Measurements from ENCODE around the gene SFI1. TPM values are rescaled to one million over a fixed set of nuclear protein-coding genes. Genes with fewer than 3 reads are reported as not detected.
A peak's percentile ranks its signal among the peaks of the same experiment; 100 is the strongest.
"Not testable (repeated sequence)": the region's sequence is repeated elsewhere in the genome, so short reads cannot be mapped to it uniquely, and the experiment has no call there.

The SFI1 gene
- total RNA-seq, 4 donors from 2014 or later: 9.4 to 21.1 (median 15.4) TPM

- Histone ChIP-seq H3K27ac (replicated peaks in 1 of 4) (no peak overlapping the region), H3K36me3 (peaks cover 0 to 10% (median 6%) of the 10 kb centered on the region in 4 donors), H3K4me3 (no peak overlapping the region), H3K4me1 (no peaks in the 10 kb centered on the region), H3K9me3 (no peaks in the 10 kb centered on the region), H3K27me3 (no peaks in the 10 kb centered on the region)
- no peak for DNase-seq (ENCODE audit: extremely low spot score)
- WGBS: 94% methylated on average over 5 of the region's 5 CpGs
- intact Hi-C loops (cut with DNase I): no loop called here
- TF ChIP-seq CTCF (IDR thresholded peaks at IDR 0.05): no peak
- no peak for TF ChIP-seq POLR2A (IDR thresholded peaks at IDR 0.05; ENCODE audit: low read depth)
- TF ChIP-seq POLR2AphosphoS5 (IDR thresholded peaks at IDR 0.05): no peak
- TF ChIP-seq EP300 (IDR thresholded peaks at IDR 0.05): no peak
Measured at GRCh38 chr22:31540966-31541365, 44.6 kb downstream of the SFI1 start.

- Histone ChIP-seq H3K4me3 (no peak overlapping the region), H3K36me3 (peaks cover 0 to 26% (median 9%) of the 10 kb centered on the region in 4 donors), H3K27me3 (no peaks in the 10 kb centered on the region), H3K9me3 (no peaks in the 10 kb centered on the region), H3K27ac (replicated peaks in 1 of 4) (no peak overlapping the region), H3K4me1 (no peaks in the 10 kb centered on the region)
- no peak for DNase-seq (ENCODE audit: extremely low spot score)
- intact Hi-C loops (cut with DNase I): no loop called here
- WGBS: 91% methylated on average over 15 of the region's 15 CpGs
- TF ChIP-seq EP300 (IDR thresholded peaks at IDR 0.05) (no peak), POLR2A (IDR thresholded peaks at IDR 0.05; ENCODE audit: low read depth) (no peak), POLR2AphosphoS5 (IDR thresholded peaks at IDR 0.05) (no peak), CTCF (IDR thresholded peaks at IDR 0.05) (no peak)
Measured at GRCh38 chr22:31544481-31545480, 48.4 kb downstream of the SFI1 start.

- H3K36me3 ChIP-seq: peaks cover 0 to 54% (median 25%) of the 10 kb centered on the region in 4 donors
- no peaks in the 10 kb centered on the region for H3K27me3 ChIP-seq
- no peaks in the 10 kb centered on the region for H3K9me3 ChIP-seq
- DNase-seq (ENCODE audit: extremely low spot score): no peak
- no peak overlapping the region for H3K4me3 ChIP-seq
- 59% methylated on average over 4 of the region's 4 CpGs for WGBS
- TF ChIP-seq EP300 (IDR thresholded peaks at IDR 0.05) (no peak), POLR2AphosphoS5 (IDR thresholded peaks at IDR 0.05) (no peak), CTCF (IDR thresholded peaks at IDR 0.05) (no peak), POLR2A (IDR thresholded peaks at IDR 0.05; ENCODE audit: low read depth) (no peak)
- intact Hi-C loops (cut with DNase I): no loop called here
- no peaks in the 10 kb centered on the region for H3K4me1 ChIP-seq
- H3K27ac ChIP-seq (replicated peaks in 1 of 4): no peak overlapping the region
Measured at GRCh38 chr22:31550871-31551370, 54.6 kb downstream of the SFI1 start.

GRCh38 chr22:31556627-31557203 is 60.4 kb downstream of the SFI1 start:
- no peaks in the 10 kb centered on the region for H3K27me3 ChIP-seq
- intact Hi-C loops (cut with DNase I): loop anchor here (5.0 kb wide), 1 partner anchor 76 kb away; no protein-coding TSS in a partner anchor
- DNase-seq (ENCODE audit: extremely low spot score): no peak

DNA sequence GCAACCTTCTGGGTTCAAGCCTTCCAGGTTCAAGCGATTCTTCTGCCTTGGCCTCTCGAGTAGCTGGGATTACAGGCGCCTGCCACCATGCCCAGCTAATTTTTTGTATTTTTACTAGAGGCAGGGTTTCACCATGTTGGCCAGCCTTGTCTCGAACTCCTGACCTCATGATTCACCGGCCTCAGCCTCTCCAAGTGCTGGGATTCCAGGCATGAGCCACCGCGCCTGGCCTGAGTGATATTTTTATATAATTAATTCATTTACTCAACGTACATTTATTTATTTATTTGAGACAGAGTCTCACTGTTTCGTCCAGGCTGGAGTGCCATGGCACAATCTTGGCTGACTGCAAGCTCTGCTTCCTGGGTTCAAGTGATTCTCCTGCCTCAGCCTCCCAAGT is 62.2 kb downstream of the SFI1 start:
- not testable (repeated sequence) for H3K4me3 ChIP-seq
- intact Hi-C loops (cut with DNase I): loop anchor here (5.0 kb wide), 1 partner anchor 74 kb away; no protein-coding TSS in a partner anchor
- 88% methylated on average over 9 of the region's 9 CpGs for WGBS

More at GRCh38 chr22:31556627-31557203, 60.4 kb downstream of the SFI1 start:
- no peak overlapping the region for H3K27ac ChIP-seq (replicated peaks in 1 of 4)
- peak; percentile 44 to 63 (median 48) for TF ChIP-seq CTCF (IDR thresholded peaks at IDR 0.05)
- no peak for TF ChIP-seq POLR2AphosphoS5 (IDR thresholded peaks at IDR 0.05)
- no peak for TF ChIP-seq POLR2A (IDR thresholded peaks at IDR 0.05; ENCODE audit: low read depth)
- TF ChIP-seq EP300 (IDR thresholded peaks at IDR 0.05): no peak
- peaks cover 0 to 5% (median 2%) of the 10 kb centered on the region in 4 donors for H3K4me1 ChIP-seq
- WGBS: 74% methylated on average over 9 of the region's 9 CpGs
- H3K36me3 ChIP-seq: peaks cover 0 to 26% (median 5%) of the 10 kb centered on the region in 4 donors
- H3K4me3 ChIP-seq: no peak overlapping the region
- no peaks in the 10 kb centered on the region for H3K9me3 ChIP-seq

More for the DNA sequence above, 62.2 kb downstream of the SFI1 start:
- not testable (repeated sequence) for H3K9me3 ChIP-seq; H3K27me3 ChIP-seq; DNase-seq (ENCODE audit: extremely low spot score); H3K27ac ChIP-seq (replicated peaks in 1 of 4); H3K4me1 ChIP-seq
- H3K36me3 ChIP-seq: peaks cover 0 to 22% (median 6%) of the 10 kb centered on the region in 4 donors
